Measurements from ENCODE around the gene C5orf15. TPM values are rescaled to one million over a fixed set of nuclear protein-coding genes. Genes with fewer than 3 reads are reported as not detected.

The C5orf15 gene
- total RNA-seq, 1 experiment from 2014 or later, result 63.2 TPM

DNA sequence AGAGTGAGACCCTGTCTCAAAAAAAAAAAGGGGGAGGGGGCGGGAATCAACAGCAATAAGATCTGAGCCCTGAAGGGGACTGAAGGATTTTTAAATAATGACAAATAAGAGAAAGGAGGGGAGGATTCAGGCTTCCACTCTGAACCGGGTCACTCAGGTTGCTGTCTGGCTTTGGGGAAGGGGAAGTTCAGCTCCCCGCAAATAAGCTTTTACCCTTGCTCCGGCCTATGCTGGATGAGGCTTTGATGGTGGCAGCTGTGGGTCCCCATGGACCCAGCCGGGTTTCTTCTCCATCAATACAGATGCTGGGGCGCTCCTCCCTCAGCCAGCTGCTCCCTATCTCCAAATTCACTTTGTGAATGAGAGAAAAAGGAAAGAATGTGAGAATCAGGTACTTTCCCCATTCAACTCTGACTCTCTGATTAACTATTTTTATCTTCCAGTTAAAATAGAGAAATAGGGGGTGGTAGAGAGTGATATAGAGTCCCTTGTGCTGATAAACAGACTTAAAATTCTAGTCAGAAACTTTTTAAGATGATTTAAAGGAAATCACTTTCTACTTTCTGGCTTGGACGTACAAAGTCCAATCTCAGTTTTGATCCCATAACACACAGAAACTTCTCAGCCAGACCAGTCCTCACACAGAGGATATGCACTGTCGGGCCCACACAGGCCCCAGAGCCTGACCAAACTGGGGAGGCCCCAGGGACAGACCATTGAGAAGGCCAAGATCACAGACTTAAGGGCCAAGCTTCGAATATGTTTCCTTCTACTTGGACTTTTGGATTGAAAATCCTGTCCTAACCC lies 39.6 kb downstream of the C5orf15 start:
- ChIA-PET POLR2A (no interaction called here), CTCF (no interaction called here)
- ATAC-seq, result no peak
- Histone ChIP-seq H3K4me1 (ENCODE audit: control insufficient read depth, insufficient read depth, low read length) (no peaks in the 10 kb centered on the region; the same call in 1 of the 2 replicates), H3K4me3 (ENCODE audit: low read depth in 2 of 2, low read length in 2 of 2) (no peak overlapping the region), H3K36me3 (ENCODE audit: control insufficient read depth, insufficient read depth, low read length) (no peaks in the 10 kb centered on the region), H3K27ac (ENCODE audit: low read length) (no peak overlapping the region), H3K27me3 (ENCODE audit: control insufficient read depth, insufficient read depth, low read length) (peaks cover 4% of the 10 kb centered on the region; the same call in 1 of the 2 replicates), H3K9me3 (ENCODE audit: control insufficient read depth, insufficient read depth, low read depth, low read length) (no peaks in the 10 kb centered on the region)
- no TSS peak for BruUV-seq (replicated peaks)
- TF ChIP-seq SIN3A (IDR thresholded peaks at IDR 0.05; ENCODE audit: borderline replicate concordance, insufficient read depth, low read depth, low read length) (no peak), POLR2AphosphoS5 (IDR thresholded peaks at IDR 0.05; ENCODE audit: low read depth, low read length) (no peak), TCF7L2 (IDR thresholded peaks at IDR 0.05; ENCODE audit: low read depth, low read length) (no peak)
- TF ChIP-seq, protein P1, sequence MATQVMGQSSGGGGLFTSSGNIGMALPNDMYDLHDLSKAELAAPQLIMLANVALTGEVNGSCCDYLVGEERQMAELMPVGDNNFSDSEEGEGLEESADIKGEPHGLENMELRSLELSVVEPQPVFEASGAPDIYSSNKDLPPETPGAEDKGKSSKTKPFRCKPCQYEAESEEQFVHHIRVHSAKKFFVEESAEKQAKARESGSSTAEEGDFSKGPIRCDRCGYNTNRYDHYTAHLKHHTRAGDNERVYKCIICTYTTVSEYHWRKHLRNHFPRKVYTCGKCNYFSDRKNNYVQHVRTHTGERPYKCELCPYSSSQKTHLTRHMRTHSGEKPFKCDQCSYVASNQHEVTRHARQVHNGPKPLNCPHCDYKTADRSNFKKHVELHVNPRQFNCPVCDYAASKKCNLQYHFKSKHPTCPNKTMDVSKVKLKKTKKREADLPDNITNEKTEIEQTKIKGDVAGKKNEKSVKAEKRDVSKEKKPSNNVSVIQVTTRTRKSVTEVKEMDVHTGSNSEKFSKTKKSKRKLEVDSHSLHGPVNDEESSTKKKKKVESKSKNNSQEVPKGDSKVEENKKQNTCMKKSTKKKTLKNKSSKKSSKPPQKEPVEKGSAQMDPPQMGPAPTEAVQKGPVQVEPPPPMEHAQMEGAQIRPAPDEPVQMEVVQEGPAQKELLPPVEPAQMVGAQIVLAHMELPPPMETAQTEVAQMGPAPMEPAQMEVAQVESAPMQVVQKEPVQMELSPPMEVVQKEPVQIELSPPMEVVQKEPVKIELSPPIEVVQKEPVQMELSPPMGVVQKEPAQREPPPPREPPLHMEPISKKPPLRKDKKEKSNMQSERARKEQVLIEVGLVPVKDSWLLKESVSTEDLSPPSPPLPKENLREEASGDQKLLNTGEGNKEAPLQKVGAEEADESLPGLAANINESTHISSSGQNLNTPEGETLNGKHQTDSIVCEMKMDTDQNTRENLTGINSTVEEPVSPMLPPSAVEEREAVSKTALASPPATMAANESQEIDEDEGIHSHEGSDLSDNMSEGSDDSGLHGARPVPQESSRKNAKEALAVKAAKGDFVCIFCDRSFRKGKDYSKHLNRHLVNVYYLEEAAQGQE (IDR thresholded peaks at IDR 0.05; ENCODE audit: insufficient read depth in 1 of 2, low read depth in 2 of 2, low read length in 1 of 2), result no peak
- TF ChIP-seq, protein P2, sequence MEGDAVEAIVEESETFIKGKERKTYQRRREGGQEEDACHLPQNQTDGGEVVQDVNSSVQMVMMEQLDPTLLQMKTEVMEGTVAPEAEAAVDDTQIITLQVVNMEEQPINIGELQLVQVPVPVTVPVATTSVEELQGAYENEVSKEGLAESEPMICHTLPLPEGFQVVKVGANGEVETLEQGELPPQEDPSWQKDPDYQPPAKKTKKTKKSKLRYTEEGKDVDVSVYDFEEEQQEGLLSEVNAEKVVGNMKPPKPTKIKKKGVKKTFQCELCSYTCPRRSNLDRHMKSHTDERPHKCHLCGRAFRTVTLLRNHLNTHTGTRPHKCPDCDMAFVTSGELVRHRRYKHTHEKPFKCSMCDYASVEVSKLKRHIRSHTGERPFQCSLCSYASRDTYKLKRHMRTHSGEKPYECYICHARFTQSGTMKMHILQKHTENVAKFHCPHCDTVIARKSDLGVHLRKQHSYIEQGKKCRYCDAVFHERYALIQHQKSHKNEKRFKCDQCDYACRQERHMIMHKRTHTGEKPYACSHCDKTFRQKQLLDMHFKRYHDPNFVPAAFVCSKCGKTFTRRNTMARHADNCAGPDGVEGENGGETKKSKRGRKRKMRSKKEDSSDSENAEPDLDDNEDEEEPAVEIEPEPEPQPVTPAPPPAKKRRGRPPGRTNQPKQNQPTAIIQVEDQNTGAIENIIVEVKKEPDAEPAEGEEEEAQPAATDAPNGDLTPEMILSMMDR (IDR thresholded peaks at IDR 0.05), result no peak
- in situ Hi-C loops (cut with HindIII; ENCODE audit: low pct_unique_long_range_greater_than_20kb, low sequenced_read_pairs), result no loop called here
- no peak for DNase-seq (ENCODE audit: low read depth, low spot score)
- intact Hi-C loops (cut with micrococcal nuclease; ENCODE audit: unreplicated experiment), result no loop called here

DNA sequence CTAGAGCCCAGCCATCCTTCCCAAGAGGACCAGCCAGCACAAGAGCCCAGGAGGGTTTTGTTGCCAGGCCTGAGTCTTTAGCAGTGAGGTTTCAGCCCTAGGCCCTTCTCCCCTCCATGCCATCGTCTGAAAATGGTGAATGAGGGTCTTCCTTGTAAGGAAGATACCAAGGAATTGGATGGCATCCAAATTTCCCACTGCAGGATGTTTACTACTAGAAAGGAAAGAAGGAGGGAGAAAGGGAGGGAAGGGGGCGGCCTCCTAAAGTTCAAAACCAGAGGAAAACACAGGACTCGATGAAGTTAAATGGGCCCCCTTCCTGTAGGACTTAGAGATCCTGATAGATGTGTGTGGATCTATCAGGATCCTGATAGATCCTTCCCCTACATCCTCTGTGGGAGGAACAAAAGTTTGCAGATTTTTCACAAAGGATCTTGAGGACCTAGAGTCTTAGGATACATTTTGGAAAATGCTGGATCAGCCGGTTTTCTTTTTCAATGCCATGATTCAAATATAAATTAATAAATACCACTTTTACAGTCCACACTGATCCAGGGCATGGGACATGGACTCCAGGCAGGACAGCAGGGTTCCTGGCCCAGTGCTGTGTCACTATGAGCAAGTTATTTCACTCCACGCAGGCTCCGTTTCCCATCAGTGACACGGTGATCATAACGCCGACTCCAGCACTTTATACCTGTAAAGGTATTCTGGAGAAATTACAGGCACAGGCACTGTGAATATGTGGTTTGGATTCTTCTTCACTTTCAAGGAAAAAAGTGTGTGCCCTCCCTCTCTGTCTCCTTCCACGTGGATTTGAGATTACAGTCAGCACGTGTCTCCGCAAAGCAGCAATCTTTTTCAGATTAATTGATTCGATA lies 40.9 kb downstream of the C5orf15 start:
- ATAC-seq (no peak), DNase-seq (ENCODE audit: low read depth, low spot score) (no peak)
- CTCF ChIA-PET, result no interaction called here
- Histone ChIP-seq H3K4me3 (ENCODE audit: low read depth in 2 of 2, low read length in 2 of 2) (no peak overlapping the region), H3K27me3 (ENCODE audit: control insufficient read depth, insufficient read depth, low read length) (peaks cover 4% of the 10 kb centered on the region; the same call in 1 of the 2 replicates), H3K27ac (ENCODE audit: low read length) (no peak overlapping the region), H3K36me3 (ENCODE audit: control insufficient read depth, insufficient read depth, low read length) (no peaks in the 10 kb centered on the region), H3K4me1 (ENCODE audit: control insufficient read depth, insufficient read depth, low read length) (no peaks in the 10 kb centered on the region; the same call in 1 of the 2 replicates), H3K9me3 (ENCODE audit: control insufficient read depth, insufficient read depth, low read depth, low read length) (no peaks in the 10 kb centered on the region)
- in situ Hi-C loops (cut with HindIII; ENCODE audit: low pct_unique_long_range_greater_than_20kb, low sequenced_read_pairs), result no loop called here
- TF ChIP-seq TCF7L2 (IDR thresholded peaks at IDR 0.05; ENCODE audit: low read depth, low read length) (no peak), SIN3A (IDR thresholded peaks at IDR 0.05; ENCODE audit: borderline replicate concordance, insufficient read depth, low read depth, low read length) (no peak), POLR2AphosphoS5 (IDR thresholded peaks at IDR 0.05; ENCODE audit: low read depth, low read length) (no peak)
- TF ChIP-seq, protein P1 (IDR thresholded peaks at IDR 0.05; ENCODE audit: insufficient read depth in 1 of 2, low read depth in 2 of 2, low read length in 1 of 2), result no peak
- TF ChIP-seq, protein P2 (IDR thresholded peaks at IDR 0.05), result no peak
- POLR2A ChIA-PET, result no interaction called here
- intact Hi-C loops (cut with micrococcal nuclease; ENCODE audit: unreplicated experiment), result no loop called here
- BruUV-seq (replicated peaks), result no TSS peak
